ENCODE data around the gene KPNA6. TPM values are rescaled to one million over a fixed set of nuclear protein-coding genes. Genes with fewer than 3 reads are reported as not detected.

KPNA6 gene
- total RNA-seq, 1 donor from 2014 or later = 60.3 TPM

DNA sequence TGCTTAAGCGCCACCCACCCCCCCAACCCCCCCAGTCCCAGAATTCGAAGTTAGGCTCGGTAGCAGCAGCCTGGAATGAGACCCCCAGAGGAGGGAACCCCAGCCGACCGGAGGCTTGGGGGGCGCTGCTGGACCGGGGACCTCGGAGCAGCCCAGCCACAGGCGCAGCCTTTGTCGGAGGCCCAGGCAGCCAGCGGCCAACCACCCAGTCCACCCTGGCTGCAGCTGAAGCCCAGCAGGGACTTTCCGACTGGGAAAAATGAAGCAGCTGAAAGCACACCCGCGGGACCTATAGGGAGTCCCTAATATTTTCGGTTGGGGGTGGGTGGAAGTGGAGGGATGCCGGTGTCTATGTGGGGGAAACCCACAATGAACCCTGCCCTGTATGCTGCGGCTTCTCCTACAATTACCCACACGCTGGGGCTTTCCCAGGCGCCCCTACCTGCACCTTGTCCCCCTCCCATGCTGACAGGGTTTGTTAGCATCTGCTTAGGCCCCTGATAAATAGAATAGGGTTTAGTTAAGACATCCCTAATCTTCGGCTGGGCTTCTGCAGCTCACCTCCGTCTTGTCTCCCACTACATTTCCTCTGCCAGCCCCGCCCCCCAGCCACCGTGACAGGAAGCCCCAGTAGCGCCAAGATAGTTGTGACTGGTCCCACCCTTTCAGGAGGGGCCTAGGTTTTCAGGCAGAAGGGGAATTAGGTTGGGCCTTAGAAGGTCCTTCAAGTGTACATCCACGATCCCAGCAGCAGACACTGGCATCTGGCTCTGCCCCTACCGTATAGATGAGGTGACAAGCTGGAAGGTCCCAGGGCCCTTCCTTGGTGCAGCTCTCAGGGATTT lies 93.4 kb downstream of the KPNA6 start:
- peak overlapping the region; percentile 87 for H3K4me3 Mint-ChIP-seq
- peaks cover 54% of the 10 kb centered on the region for H3K4me1 Mint-ChIP-seq
- H3K36me3 Mint-ChIP-seq (ENCODE audit: low read depth) = peaks cover 48% of the 10 kb centered on the region
- TF ChIP-seq, protein P1, sequence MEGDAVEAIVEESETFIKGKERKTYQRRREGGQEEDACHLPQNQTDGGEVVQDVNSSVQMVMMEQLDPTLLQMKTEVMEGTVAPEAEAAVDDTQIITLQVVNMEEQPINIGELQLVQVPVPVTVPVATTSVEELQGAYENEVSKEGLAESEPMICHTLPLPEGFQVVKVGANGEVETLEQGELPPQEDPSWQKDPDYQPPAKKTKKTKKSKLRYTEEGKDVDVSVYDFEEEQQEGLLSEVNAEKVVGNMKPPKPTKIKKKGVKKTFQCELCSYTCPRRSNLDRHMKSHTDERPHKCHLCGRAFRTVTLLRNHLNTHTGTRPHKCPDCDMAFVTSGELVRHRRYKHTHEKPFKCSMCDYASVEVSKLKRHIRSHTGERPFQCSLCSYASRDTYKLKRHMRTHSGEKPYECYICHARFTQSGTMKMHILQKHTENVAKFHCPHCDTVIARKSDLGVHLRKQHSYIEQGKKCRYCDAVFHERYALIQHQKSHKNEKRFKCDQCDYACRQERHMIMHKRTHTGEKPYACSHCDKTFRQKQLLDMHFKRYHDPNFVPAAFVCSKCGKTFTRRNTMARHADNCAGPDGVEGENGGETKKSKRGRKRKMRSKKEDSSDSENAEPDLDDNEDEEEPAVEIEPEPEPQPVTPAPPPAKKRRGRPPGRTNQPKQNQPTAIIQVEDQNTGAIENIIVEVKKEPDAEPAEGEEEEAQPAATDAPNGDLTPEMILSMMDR (IDR thresholded peaks at IDR 0.05) = no peak
- H3K9me3 Mint-ChIP-seq = no peaks in the 10 kb centered on the region
- H3K27ac Mint-ChIP-seq = peak overlapping the region; percentile 87
- no peaks in the 10 kb centered on the region for H3K27me3 Mint-ChIP-seq
- ChIA-PET POLR2A (interaction anchor here (0.5 to 3.1 kb wide), 28 partner anchors 9 to 556 kb away, joined by 3 to 37 read pairs (median 6); partner anchors contain the start of genes BSDC1, EIF3I, HDAC1 and KPNA6), CTCF (interaction anchor here (0.8 to 3.1 kb wide), 8 partner anchors 14 to 215 kb away, joined by 3 to 23 read pairs (median 4); no protein-coding TSS in a partner anchor)
- peak; percentile 63 for DNase-seq
- peak; percentile 65 for ATAC-seq (ENCODE audit: low read depth)
- intact Hi-C loops (cut with micrococcal nuclease) = loop anchor here (1.0 to 5.0 kb wide), 7 partner anchors 50 to 412 kb away; partner anchors contain the start of genes HDAC1, KPNA6, LCK and MARCKSL1

DNA sequence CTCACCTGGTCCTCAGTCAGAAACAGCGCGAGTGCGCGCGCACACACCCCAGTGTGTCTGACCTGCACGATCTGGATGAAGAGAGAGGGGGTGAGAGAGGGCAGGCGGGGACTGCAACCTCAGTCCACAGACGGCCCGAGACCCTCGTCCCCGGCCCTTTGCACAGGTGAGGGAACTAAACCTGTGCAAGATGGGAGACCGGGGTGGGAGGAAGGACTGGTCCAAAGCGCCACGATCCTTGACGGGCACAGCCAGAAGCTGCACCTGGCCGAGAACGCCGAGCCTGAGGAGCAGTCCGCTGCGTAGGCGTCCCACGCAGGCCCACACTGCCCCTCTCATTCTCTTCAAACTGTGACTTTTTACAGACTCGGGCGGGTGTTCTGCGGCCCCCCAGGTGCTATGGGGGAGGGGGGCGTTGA lies 97.1 kb downstream of the KPNA6 start:
- H3K9me3 Mint-ChIP-seq = no peaks in the 10 kb centered on the region
- peaks cover 31% of the 10 kb centered on the region for H3K36me3 Mint-ChIP-seq (ENCODE audit: low read depth)
- ChIA-PET CTCF (interaction anchor here (1.0 to 1.2 kb wide), 2 partner anchors 11 to 111 kb away, joined by 3 read pairs; no protein-coding TSS in a partner anchor), POLR2A (interaction anchor here (0.5 to 2.0 kb wide), 9 partner anchors 10 to 189 kb away, joined by 3 to 8 read pairs (median 5); partner anchors contain the start of genes BSDC1 and MARCKSL1)
- TF ChIP-seq, protein P1 (IDR thresholded peaks at IDR 0.05) = no peak
- H3K4me1 Mint-ChIP-seq = peaks cover 80% of the 10 kb centered on the region
- H3K27ac Mint-ChIP-seq = peak overlapping the region; percentile 24
- DNase-seq = no peak
- H3K4me3 Mint-ChIP-seq = peak overlapping the region; percentile 85
- no peaks in the 10 kb centered on the region for H3K27me3 Mint-ChIP-seq
- intact Hi-C loops (cut with micrococcal nuclease) = loop anchor here (1.0 to 5.0 kb wide), 2 partner anchors 10 to 87 kb away; partner anchors contain the start of gene HDAC1
- ATAC-seq (ENCODE audit: low read depth) = no peak

DNA sequence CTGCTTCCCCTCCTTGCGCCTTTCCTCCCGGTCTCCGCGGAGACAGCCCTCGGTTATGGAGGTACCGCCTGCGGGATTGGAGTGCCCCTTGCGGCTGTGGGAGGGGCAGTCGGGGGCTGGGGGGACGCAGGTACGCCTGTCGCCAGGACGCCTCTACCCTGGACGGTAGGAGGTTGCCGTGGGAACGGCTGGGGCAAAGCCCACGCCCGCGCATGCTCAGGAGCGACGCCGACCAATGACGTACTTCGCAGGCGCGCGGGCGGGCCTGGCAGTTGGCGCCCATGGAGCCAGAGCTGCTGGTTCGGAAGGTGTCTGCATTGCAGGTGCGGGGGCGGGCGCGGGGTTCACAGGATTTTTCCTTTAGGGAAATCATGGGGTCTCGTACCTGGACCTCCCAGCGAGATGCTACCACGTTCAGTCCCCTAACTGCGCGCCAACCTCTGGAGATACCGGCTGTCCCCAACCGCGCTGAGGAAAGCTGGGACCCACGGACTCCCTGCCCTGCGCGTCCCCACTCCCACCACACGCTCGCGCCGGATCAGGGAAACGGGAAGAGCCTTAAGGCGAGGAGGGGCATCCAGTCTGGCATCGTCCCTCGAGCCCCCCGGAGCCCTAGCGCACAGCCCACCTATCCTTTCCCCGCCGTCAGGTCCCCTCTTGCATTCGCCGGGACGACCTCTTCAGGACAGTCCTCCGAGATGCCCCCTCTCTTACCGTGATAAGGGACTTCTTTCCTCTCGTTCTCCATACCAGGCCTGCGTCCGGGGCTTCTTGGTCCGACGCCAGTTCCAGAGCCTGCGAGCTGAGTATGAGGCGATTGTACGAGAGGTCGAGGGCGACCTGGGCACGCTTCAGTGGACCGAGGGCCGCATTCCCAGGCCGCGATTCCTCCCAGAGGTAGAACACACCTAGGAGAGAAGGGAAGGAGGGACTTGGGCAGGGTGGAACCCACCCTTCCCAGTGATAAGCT lies 97.8 kb downstream of the KPNA6 start, which contains the start of gene IQCC:
Gene IQCC, plus strand, starts transcription at position 271 of the 970 bp plus-strand sequence. Its CDS starts 11 bp downstream, at position 282.
- CTCF ChIA-PET = interaction anchor here (1.2 to 2.7 kb wide), 2 partner anchors 10 to 111 kb away, joined by 3 to 15 read pairs; no protein-coding TSS in a partner anchor
- Mint-ChIP-seq H3K9me3 (no peaks in the 10 kb centered on the region), H3K27ac (peak within 1 kb of the TSS; percentile 41), H3K27me3 (no peaks in the 10 kb centered on the region), H3K4me1 (peaks cover 74% of the 10 kb centered on the region), H3K4me3 (peak within 1 kb of the TSS; percentile 85), H3K36me3 (ENCODE audit: low read depth) (peaks cover 25% of the 10 kb centered on the region)
- POLR2A ChIA-PET = interaction anchor here (0.5 to 2.0 kb wide), 15 partner anchors 10 to 445 kb away, joined by 3 to 10 read pairs (median 4); partner anchors contain the start of genes BSDC1, HDAC1, MARCKSL1 and RBBP4
- ATAC-seq (ENCODE audit: low read depth) = peak; percentile 45
- intact Hi-C loops (cut with micrococcal nuclease) = loop anchor here (1.0 kb wide), 1 partner anchor 10 kb away; no protein-coding TSS in a partner anchor
- peak; percentile 76 for DNase-seq
- TF ChIP-seq, protein P1 (IDR thresholded peaks at IDR 0.05) = no peak

DNA sequence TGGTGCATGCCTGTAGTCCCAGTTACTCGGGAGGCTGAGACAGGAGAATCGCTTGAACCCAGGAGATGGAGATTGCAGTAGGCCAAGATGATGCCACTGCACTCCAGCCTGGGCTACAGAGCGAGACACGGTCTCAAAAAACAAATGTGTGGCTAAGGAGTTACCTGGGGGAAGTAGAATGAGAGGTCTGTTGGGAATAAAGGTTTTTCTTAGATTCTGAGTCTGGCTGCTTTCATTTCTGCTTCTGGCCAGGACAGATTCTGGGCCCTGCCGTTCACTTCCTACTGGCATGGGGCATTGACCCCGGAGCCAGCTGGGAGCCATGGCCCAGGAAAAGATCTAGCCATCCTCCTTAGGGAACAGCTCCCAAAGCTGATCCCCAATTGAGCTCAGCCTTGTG lies 100.6 kb downstream of the KPNA6 start:
- Mint-ChIP-seq H3K27ac (peak overlapping the region; percentile 24), H3K4me3 (peak overlapping the region; percentile 35), H3K27me3 (no peaks in the 10 kb centered on the region), H3K9me3 (no peaks in the 10 kb centered on the region), H3K4me1 (peaks cover 59% of the 10 kb centered on the region), H3K36me3 (ENCODE audit: low read depth) (peaks cover 15% of the 10 kb centered on the region)
- ChIA-PET POLR2A (interaction anchor here (0.7 to 4.6 kb wide), 3 partner anchors 13 to 135 kb away, joined by 5 to 18 read pairs (median 8); partner anchors contain the start of genes EIF3I, KPNA6, TMEM234 and TMEM39B), CTCF (interaction anchor here (0.7 to 2.7 kb wide), 2 partner anchors 8 to 12 kb away, joined by 4 to 15 read pairs; no protein-coding TSS in a partner anchor)
- TF ChIP-seq, protein P1 (IDR thresholded peaks at IDR 0.05) = no peak
- ATAC-seq (ENCODE audit: low read depth) = peak; percentile 59
- DNase-seq = no peak
- intact Hi-C loops (cut with micrococcal nuclease) = loop anchor here (1.0 kb wide), 1 partner anchor 14 kb away; the partner anchor contains the start of genes EIF3I and TMEM234

Data from activated B cell treated with CpG ODN at 0.5 μM for 24 hours (primary cell).